ENCODE results near the gene SLC48A1.

The SLC48A1 gene

GRCh38 chr12:47782372-47782770 lies 9.3 kb downstream of the SLC48A1 start:
- no peak for TF ChIP-seq CTCF (IDR thresholded peaks at IDR 0.05; ENCODE audit: control extremely low read depth, extremely low read depth, low read depth, missing control alignments)
- ChIA-PET CTCF (interaction anchor here (0.9 to 35.8 kb wide), 10 partner anchors 9 to 415 kb away, joined by 3 to 1524 read pairs (median 10); partner anchors contain the start of genes ENDOU, RAPGEF3, RPAP3 and SLC48A1), POLR2A (no interaction called here)
- DNase-seq (ENCODE audit: extremely low spot score) = no peak

GRCh38 chr12:47783024-47783755 lies 10.2 kb downstream of the SLC48A1 start:
- CTCF ChIA-PET = interaction anchor here (2.5 to 35.8 kb wide), 5 partner anchors 15 to 57 kb away, joined by 11 to 1524 read pairs (median 120); partner anchors contain the start of genes ENDOU, RAPGEF3 and RPAP3
- no peak for DNase-seq (ENCODE audit: extremely low spot score)
- POLR2A ChIA-PET = no interaction called here
- no peak for TF ChIP-seq CTCF (IDR thresholded peaks at IDR 0.05; ENCODE audit: control extremely low read depth, extremely low read depth, low read depth, missing control alignments)

GRCh38 chr12:47783821-47784819 lies 11.1 kb downstream of the SLC48A1 start:
- no peak for TF ChIP-seq CTCF (IDR thresholded peaks at IDR 0.05; ENCODE audit: control extremely low read depth, extremely low read depth, low read depth, missing control alignments)
- DNase-seq (ENCODE audit: extremely low spot score) = no peak
- ChIA-PET CTCF (interaction anchor here (1.0 to 35.8 kb wide), 6 partner anchors 17 to 58 kb away, joined by 3 to 1524 read pairs (median 45); partner anchors contain the start of genes ENDOU and RPAP3), POLR2A (no interaction called here)

GRCh38 chr12:47785036-47785886 lies 12.2 kb downstream of the SLC48A1 start:
- DNase-seq (ENCODE audit: extremely low spot score) = no peak
- ChIA-PET POLR2A (no interaction called here), CTCF (interaction anchor here (0.8 to 35.8 kb wide), 8 partner anchors 8 to 59 kb away, joined by 3 to 1524 read pairs (median 6); partner anchors contain the start of genes ENDOU and RPAP3)
- TF ChIP-seq CTCF (IDR thresholded peaks at IDR 0.05; ENCODE audit: control extremely low read depth, extremely low read depth, low read depth, missing control alignments) = no peak

- ChIA-PET POLR2A (no interaction called here), CTCF (interaction anchor here (1.4 to 35.8 kb wide), 6 partner anchors 9 to 60 kb away, joined by 3 to 1524 read pairs (median 10); partner anchors contain the start of genes ENDOU and RPAP3)
- no peak for TF ChIP-seq CTCF (IDR thresholded peaks at IDR 0.05; ENCODE audit: control extremely low read depth, extremely low read depth, low read depth, missing control alignments)
These were observed 13.0 kb downstream of the SLC48A1 start for GRCh38 chr12:47785887-47786661.

More at GRCh38 chr12:47785887-47786661, 13.0 kb downstream of the SLC48A1 start:
- no peak for DNase-seq (ENCODE audit: extremely low spot score)

Data from GM10248 (cell line).